Peyer's patch (tissue), 4 donors: ENCODE results near the gene SCYL1.

Experiments
- CTCF ChIP-seq, 6 experiments: fragments of 450-650 bp in 4 of 6; fragments of 200-600 bp in 2 of 6; sonication (generic) in 1 of 6; IDR thresholded peaks; one replicate each; pipeline ENCODE4 v1.5.1; 2017 to 2019; ENCODE audit warnings: antibody characterized with exemption in 6 of 6, mild to moderate bottlenecking in 3 of 6, moderate library complexity in 1 of 6
- POLR2A ChIP-seq, 2 donors: fragments of 450-650 bp; IDR thresholded peaks; one replicate each; pipeline ENCODE4 v1.5.1; 2017; ENCODE audit warnings: antibody characterized with exemption in 2 of 2, mild to moderate bottlenecking in 2 of 2, moderate library complexity in 2 of 2

GRCh38 chr11:65492387-65492636, 32.6 kb upstream of the SCYL1 start:
- TF ChIP-seq POLR2A (IDR thresholded peaks at IDR 0.05) (no peak), CTCF (IDR thresholded peaks at IDR 0.05) (no peak)
